Common myeloid progenitor, CD34-positive (primary cell): Measurements from ENCODE around the gene WDR70.

Experiments
- CTCF ChIA-PET: fragments of 350-600 bp; sonication (Branson Sonifier 250); formaldehyde crosslinking; loops from one replicate; lab custom pipeline; 2021; ENCODE audit warnings: antibody characterized with exemption; lab: Charles Lee
- POLR2A ChIA-PET: fragments of 350-600 bp; sonication (Branson Sonifier 250); formaldehyde crosslinking; loops from one replicate; lab custom pipeline; 2021; ENCODE audit warnings: antibody characterized with exemption; lab: Charles Lee
- DNase-seq, 3 donors: peaks; one replicate each; pipeline versions ENCODE4 v3.0.0 to v3.0.0-alpha.2; 2013
- H3K27ac ChIP-seq, 2 experiments: 1 replicate in 1 of 2; 2 replicates in 1 of 2; pipeline ENCODE4 v1.7.0; 2013; ENCODE audit warnings: inconsistent platforms in 2 of 2, low read length in 2 of 2, mild to moderate bottlenecking in 2 of 2, low read depth in 1 of 2, moderate library complexity in 1 of 2; ENCODE audit not compliant: severe bottlenecking in 2 of 2, insufficient read depth in 1 of 2, poor library complexity in 1 of 2
- H3K27me3 ChIP-seq, 5 experiments: replicated peaks in 2 of 5; 1 replicate in 3 of 5; 2 replicates in 2 of 5; pipeline versions ENCODE4 v1.6.1 to v1.7.0; 2013; ENCODE audit warnings: low read length in 4 of 5, mild to moderate bottlenecking in 2 of 5, moderate library complexity in 2 of 5, inconsistent platforms in 1 of 5; ENCODE audit not compliant: insufficient read depth in 5 of 5, control insufficient read depth in 4 of 5
- H3K36me3 ChIP-seq, 4 experiments: 1 replicate in 2 of 4; 2 replicates in 2 of 4; pipeline versions ENCODE4 v1.6.1 to v1.7.0; 2013; ENCODE audit warnings: low read length in 3 of 4, control low read depth in 1 of 4, mild to moderate bottlenecking in 1 of 4; ENCODE audit not compliant: control insufficient read depth in 4 of 4, insufficient read depth in 4 of 4
- H3K4me1 ChIP-seq, 4 experiments: 1 replicate in 3 of 4; 2 replicates in 1 of 4; pipeline versions ENCODE4 v1.6.1 to v1.7.1; 2013; ENCODE audit warnings: low read length in 3 of 4, mild to moderate bottlenecking in 3 of 4, control low read depth in 1 of 4, inconsistent platforms in 1 of 4, moderate library complexity in 1 of 4; ENCODE audit not compliant: control insufficient read depth in 4 of 4, insufficient read depth in 4 of 4; ENCODE audit errors: control extremely low read depth in 1 of 4
- H3K4me3 ChIP-seq, 7 experiments: 1 replicate in 4 of 7; 2 replicates in 3 of 7; pipeline versions ENCODE4 v1.5.1 to v1.7.0; 2013; ENCODE audit warnings: mild to moderate bottlenecking in 7 of 7, low read length in 6 of 7, moderate library complexity in 6 of 7, inconsistent platforms in 2 of 7, low read depth in 2 of 7, control low read depth in 1 of 7; ENCODE audit not compliant: insufficient read depth in 4 of 7, control insufficient read depth in 1 of 7; ENCODE audit errors: extremely low read depth in 1 of 7
- H3K9me3 ChIP-seq, 5 experiments: 1 replicate in 4 of 5; 2 replicates in 1 of 5; pipeline versions ENCODE4 v1.6.1 to v1.7.1; 2013; ENCODE audit warnings: low read length in 4 of 5, mild to moderate bottlenecking in 2 of 5, inconsistent platforms in 1 of 5, low read depth in 1 of 5, moderate library complexity in 1 of 5; ENCODE audit not compliant: control insufficient read depth in 4 of 5, insufficient read depth in 2 of 5; ENCODE audit errors: control extremely low read depth in 1 of 5
- WGBS: methylation state at CpG from one replicate; pipeline ENCODE4 v1.1.5; 2013; ENCODE audit not compliant: insufficient coverage; 5-methylcytosine and 5-hydroxymethylcytosine counted together

WDR70 gene

DNA sequence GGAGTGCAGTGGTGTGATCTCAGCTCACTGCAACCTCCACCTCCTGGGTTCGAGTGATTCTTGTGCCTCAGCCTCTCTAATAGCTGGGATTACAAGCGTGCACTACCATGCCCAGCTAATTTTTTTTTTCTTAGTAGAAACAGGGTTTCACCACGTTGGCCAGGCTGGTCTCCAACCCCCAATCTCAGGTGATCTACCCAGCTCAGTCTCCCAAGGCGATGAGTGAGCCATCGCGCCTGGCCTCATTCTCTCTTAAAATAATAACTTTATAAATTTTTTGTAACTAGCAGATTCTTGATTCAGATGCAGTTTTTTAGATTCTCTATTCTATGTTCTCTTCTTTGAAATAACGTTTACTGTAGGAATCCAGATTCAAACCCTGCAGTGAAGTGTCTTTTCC is 333.6 kb downstream of the WDR70 start:
- Histone ChIP-seq H3K27me3 (no peaks in the 10 kb centered on the region), H3K4me3 (no peak overlapping the region), H3K36me3 (peaks cover 0 to 4% (median 1%) of the 10 kb centered on the region in 4 experiments), H3K9me3 (no peaks in the 10 kb centered on the region), H3K27ac (no peak overlapping the region), H3K4me1 (no peaks in the 10 kb centered on the region)
- POLR2A ChIA-PET, result no interaction called here
- DNase-seq, result no peak
- 50% methylated on average over 2 of the region's 7 CpGs for WGBS
- CTCF ChIA-PET, result interaction anchor here (1.3 kb wide), 1 partner anchor 300 kb away, joined by 3 read pairs; no protein-coding TSS in a partner anchor

DNA sequence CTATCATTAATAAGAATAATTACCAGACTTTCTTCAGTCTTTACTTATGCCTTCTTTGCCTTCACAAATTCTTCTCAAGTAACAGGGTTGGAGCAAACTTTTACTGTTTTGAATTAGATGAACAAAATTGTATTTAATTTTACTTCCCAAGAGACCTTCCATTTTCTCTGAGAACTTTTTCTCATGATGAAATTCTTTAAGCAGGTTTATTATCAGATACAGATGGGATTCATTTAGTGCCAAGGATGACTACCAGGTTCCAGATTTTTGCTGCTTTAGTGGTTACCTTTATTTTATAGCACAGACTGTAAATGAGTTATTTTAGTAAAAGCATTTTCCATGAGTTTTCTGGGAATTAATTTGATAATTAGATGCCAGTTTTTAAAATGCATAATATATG is 335.6 kb downstream of the WDR70 start:
- Histone ChIP-seq H3K4me1 (no peaks in the 10 kb centered on the region), H3K36me3 (no peaks in the 10 kb centered on the region), H3K9me3 (no peaks in the 10 kb centered on the region), H3K27ac (no peak overlapping the region), H3K27me3 (no peaks in the 10 kb centered on the region), H3K4me3 (no peak overlapping the region)
- CTCF ChIA-PET, result no interaction called here
- POLR2A ChIA-PET, result no interaction called here
- DNase-seq, result no peak

DNA sequence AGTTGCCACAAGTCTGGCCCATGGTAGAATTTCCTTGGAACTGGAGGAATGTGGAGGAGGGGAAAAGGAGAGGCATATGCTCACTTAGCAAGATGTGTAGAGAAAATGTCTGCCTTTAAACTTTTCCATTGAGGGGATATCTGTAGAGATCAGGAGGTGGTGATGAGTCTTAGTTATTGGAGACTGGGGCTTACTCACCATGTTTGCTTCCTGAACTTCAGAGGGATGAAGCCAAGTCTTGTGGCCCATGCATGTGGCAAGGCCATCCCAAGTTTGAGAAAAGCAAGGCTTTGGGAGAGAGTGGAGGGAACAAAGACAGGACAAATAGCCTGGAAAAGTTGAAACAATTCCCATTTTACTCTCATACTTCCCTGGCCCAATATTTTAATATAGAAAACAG is 336.2 kb downstream of the WDR70 start:
- Histone ChIP-seq H3K4me1 (no peaks in the 10 kb centered on the region), H3K9me3 (no peaks in the 10 kb centered on the region), H3K27me3 (no peaks in the 10 kb centered on the region), H3K4me3 (no peak overlapping the region), H3K27ac (no peak overlapping the region), H3K36me3 (no peaks in the 10 kb centered on the region)
- CTCF ChIA-PET, result no interaction called here
- no peak for DNase-seq
- POLR2A ChIA-PET, result no interaction called here

DNA sequence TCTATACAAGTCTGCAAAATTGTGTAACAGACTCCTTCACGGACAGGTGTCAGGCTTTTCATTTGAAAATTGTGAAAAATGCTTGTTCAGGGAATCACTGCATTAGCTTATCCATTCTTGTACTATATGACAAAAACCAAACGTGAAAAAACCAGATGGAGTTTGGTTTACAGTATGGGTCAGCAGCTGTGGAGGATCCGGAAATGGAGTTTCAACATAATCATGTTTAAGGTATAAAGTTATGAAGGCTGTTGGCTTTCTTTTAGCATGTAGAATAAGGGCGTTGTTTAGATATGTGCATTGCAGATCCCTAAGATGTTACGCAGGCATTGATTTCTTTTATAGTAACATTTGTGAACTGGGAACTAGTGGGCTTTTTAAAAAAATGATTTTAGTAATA is 336.9 kb downstream of the WDR70 start:
- no peak overlapping the region for H3K4me3 ChIP-seq
- WGBS, result 100% methylated on average over 3 of the region's 5 CpGs
- no peak overlapping the region for H3K27ac ChIP-seq
- peaks cover 0 to 1% (median 0%) of the 10 kb centered on the region in 4 experiments for H3K36me3 ChIP-seq
- no peaks in the 10 kb centered on the region for H3K9me3 ChIP-seq
- no peak for DNase-seq
- CTCF ChIA-PET, result no interaction called here
- no peaks in the 10 kb centered on the region for H3K4me1 ChIP-seq
- no peaks in the 10 kb centered on the region for H3K27me3 ChIP-seq
- POLR2A ChIA-PET, result no interaction called here

DNA sequence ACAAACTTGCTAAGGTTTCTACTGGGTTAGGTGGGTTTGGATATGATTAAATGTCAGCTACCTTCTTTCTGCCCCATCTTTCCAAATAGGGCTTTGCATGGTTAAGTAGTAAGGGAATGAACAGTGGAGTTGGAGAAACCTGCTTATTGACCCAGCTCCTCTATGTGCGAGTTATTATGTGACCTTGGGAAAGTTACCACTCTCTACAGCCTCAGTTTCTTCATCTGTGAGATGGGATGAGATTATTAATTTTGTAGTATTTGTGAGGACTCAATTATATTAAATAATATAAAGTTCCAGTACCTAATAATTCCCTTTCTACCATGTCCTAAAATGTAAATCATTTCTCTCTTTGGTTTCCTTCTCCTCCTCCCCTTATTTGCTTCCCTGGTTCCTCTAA is 337.3 kb downstream of the WDR70 start:
- no peak overlapping the region for H3K27ac ChIP-seq
- H3K4me3 ChIP-seq, result no peak overlapping the region
- WGBS, result no CpG with 5 or more reads among the region's 1 CpG
- DNase-seq, result no peak
- POLR2A ChIA-PET, result no interaction called here
- no peaks in the 10 kb centered on the region for H3K9me3 ChIP-seq
- H3K27me3 ChIP-seq, result no peaks in the 10 kb centered on the region
- no peaks in the 10 kb centered on the region for H3K4me1 ChIP-seq
- CTCF ChIA-PET, result no interaction called here
- H3K36me3 ChIP-seq, result peaks cover 0 to 6% (median 3%) of the 10 kb centered on the region in 4 experiments

DNA sequence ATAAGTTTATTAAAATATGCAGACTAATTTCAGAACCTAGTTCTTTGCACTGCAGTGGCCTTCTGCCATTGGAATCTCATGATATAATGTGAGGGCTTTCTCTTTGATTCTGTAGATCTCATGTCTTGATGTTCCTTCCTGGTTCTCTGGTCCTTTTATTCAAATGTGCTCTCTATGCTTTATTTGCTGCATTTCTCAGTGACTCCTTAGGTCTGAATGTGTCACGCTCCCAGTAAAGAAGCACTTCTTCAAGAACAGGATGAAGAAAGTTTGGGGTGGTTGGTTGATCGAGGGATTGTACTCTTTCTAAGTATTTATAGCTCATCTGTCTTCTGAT is 338.1 kb downstream of the WDR70 start:
- no peaks in the 10 kb centered on the region for H3K27me3 ChIP-seq
- H3K4me1 ChIP-seq, result no peaks in the 10 kb centered on the region
- POLR2A ChIA-PET, result no interaction called here
- no CpG with 5 or more reads among the region's 2 CpGs for WGBS
- no peak overlapping the region for H3K4me3 ChIP-seq
- H3K9me3 ChIP-seq, result no peaks in the 10 kb centered on the region
- CTCF ChIA-PET, result interaction anchor here (1.3 kb wide), 1 partner anchor 15 kb away, joined by 4 read pairs; no protein-coding TSS in a partner anchor
- no peak for DNase-seq
- no peak overlapping the region for H3K27ac ChIP-seq
- peaks cover 0 to 6% (median 6%) of the 10 kb centered on the region in 4 experiments for H3K36me3 ChIP-seq

DNA sequence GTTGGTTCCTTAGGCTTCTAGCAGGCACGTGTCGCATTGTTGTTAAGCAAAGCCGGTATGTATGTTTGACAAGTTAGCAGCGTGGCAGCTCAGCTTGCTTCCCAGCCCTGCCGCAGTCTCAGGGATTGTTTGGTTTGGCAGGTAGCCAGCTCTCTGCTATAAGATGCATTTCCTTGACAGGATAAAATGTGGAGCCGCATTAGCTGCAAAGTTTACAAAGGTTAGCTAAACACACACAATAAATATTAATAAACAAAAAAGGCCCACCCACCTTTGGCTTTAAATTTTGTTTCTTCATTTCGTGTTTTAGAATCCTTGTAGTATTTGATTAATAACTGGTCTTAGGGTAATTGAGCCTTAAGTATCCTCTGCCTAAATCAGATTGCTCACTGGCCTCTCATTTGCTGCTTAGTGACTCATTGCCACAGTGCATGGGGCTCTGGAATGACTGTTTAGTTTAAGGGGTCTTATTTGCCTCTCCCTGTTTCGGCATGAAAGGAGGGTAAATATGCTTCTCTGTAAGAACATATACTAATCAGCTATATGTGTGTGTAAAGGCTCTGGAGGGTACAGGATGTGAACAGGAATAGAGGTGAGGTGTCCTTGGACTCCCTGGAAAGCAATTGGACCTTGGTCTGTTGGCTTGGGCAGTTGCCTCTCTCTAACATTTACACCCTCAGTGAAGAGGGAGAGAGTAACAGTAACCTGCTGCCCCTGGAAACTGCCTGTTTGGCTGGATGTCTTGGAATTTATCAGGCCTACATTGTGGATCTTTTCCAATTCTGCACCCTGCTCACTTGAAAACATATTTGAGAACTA is 338.7 kb downstream of the WDR70 start:
- ChIA-PET CTCF (interaction anchor here (1.3 kb wide), 1 partner anchor 16 kb away, joined by 4 read pairs; no protein-coding TSS in a partner anchor), POLR2A (no interaction called here)
- WGBS, result 63% methylated on average over 5 of the region's 8 CpGs
- no peak overlapping the region for H3K4me3 ChIP-seq
- H3K36me3 ChIP-seq, result peaks cover 2 to 6% (median 6%) of the 10 kb centered on the region in 4 experiments
- H3K27ac ChIP-seq, result no peak overlapping the region
- no peaks in the 10 kb centered on the region for H3K9me3 ChIP-seq
- DNase-seq, result peak in 2 of 3 donors; percentile 20 to 22
- no peaks in the 10 kb centered on the region for H3K27me3 ChIP-seq
- no peaks in the 10 kb centered on the region for H3K4me1 ChIP-seq
